HG03159 (cell line): Measurements from ENCODE around the gene C12orf57.

Experiments used
- ATAC-seq: cut with Tn5 transposase; IDR thresholded peaks from one replicate; pipeline ENCODE4 v1.9.1; 2021; ENCODE audit warnings: mild to moderate bottlenecking, moderate library complexity; ENCODE audit not compliant: unreplicated experiment

The C12orf57 gene

GRCh38 chr12:6952121-6952862, 8.5 kb downstream of the C12orf57 start:
- ATAC-seq, result no peak

- no peak for ATAC-seq
Observed at GRCh38 chr12:6952863-6953441, 9.1 kb downstream of the C12orf57 start.

GRCh38 chr12:6953442-6954315, 9.9 kb downstream of the C12orf57 start:
- peak; percentile 45 for ATAC-seq

GRCh38 chr12:6954316-6955107, 10.7 kb downstream of the C12orf57 start:
- no peak for ATAC-seq

- no peak for ATAC-seq
Observed at GRCh38 chr12:6955108-6956020, 11.5 kb downstream of the C12orf57 start.

GRCh38 chr12:6956021-6956727, 12.4 kb downstream of the C12orf57 start:
- no peak for ATAC-seq

GRCh38 chr12:6957151-6957701, 13.4 kb downstream of the C12orf57 start:
- ATAC-seq, result no peak

- no peak for ATAC-seq
Observed at GRCh38 chr12:6957741-6958608, 14.2 kb downstream of the C12orf57 start.

GRCh38 chr12:6958609-6959057, 14.8 kb downstream of the C12orf57 start:
- ATAC-seq, result no peak

- peak; percentile 54 for ATAC-seq
Observed at GRCh38 chr12:6959058-6959804, 15.4 kb downstream of the C12orf57 start.

GRCh38 chr12:6959805-6960592, 16.2 kb downstream of the C12orf57 start:
- ATAC-seq, result no peak

GRCh38 chr12:6960593-6961277, 16.9 kb downstream of the C12orf57 start:
- ATAC-seq, result no peak

GRCh38 chr12:6961278-6961694, 17.5 kb downstream of the C12orf57 start:
- no peak for ATAC-seq

GRCh38 chr12:6961695-6962284, 18.0 kb downstream of the C12orf57 start:
- ATAC-seq, result no peak

- ATAC-seq, result no peak
Observed at GRCh38 chr12:6962285-6963015, 18.6 kb downstream of the C12orf57 start.
